ENCODE data around the gene HSD17B1.
"Not testable (repeated sequence)": the region's sequence is repeated elsewhere in the genome, so short reads cannot be mapped to it uniquely, and the experiment has no call there.

The HSD17B1 gene

GRCh38 chr17:42554250-42555121 is 1.8 kb downstream of the HSD17B1 start:
- DNase-seq = peak; percentile 96
- Histone ChIP-seq H3K4me3 (ENCODE audit: low read depth, low read length) (peak overlapping the region; percentile 83), H3K36me3 (peaks cover 14% of the 10 kb centered on the region), H3K27me3 (ENCODE audit: insufficient read depth, low read depth, severe bottlenecking) (no peaks in the 10 kb centered on the region), H3K27ac (peak overlapping the region; percentile 91), H3K9me3 (ENCODE audit: severe bottlenecking) (no peaks in the 10 kb centered on the region)
- TF ChIP-seq CTCF (IDR thresholded peaks at IDR 0.05; ENCODE audit: low read depth, low read length) = 0 out of 2 replicates have a peak, but pooled peaks have one; percentile 14

DNA sequence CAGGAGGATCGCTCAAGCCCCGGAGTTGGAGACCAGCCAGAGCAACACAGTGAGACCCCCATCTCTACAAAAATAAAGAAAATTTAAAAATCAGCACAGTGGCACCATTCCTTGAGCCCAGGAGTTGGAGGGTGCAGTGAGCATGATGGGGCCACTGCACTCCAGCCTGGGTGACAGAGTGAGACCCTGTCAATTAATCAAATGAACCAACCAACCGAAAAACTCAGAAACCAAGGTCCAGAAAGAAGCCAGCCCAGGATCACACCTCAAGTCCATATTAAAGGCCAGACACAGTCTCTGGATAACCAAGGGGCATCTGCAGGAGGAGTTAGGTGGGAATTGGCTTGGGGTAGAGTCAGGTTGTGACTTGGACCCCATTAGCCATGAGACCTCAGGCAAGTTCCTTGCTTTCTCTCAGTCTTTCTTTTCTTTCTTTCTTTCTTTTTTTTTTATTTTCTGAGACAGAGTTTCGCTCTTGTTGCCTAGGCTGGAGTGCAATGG is 2.4 kb downstream of the HSD17B1 start:
- peak overlapping the region; percentile 91 for H3K27ac ChIP-seq
- no peak for TF ChIP-seq CTCF (IDR thresholded peaks at IDR 0.05; ENCODE audit: low read depth, low read length)
- no peak for DNase-seq
- no peaks in the 10 kb centered on the region for H3K9me3 ChIP-seq (ENCODE audit: severe bottlenecking)
- H3K27me3 ChIP-seq (ENCODE audit: insufficient read depth, low read depth, severe bottlenecking) = no peaks in the 10 kb centered on the region
- H3K36me3 ChIP-seq = peaks cover 14% of the 10 kb centered on the region
- peak overlapping the region; percentile 83 for H3K4me3 ChIP-seq (ENCODE audit: low read depth, low read length)

DNA sequence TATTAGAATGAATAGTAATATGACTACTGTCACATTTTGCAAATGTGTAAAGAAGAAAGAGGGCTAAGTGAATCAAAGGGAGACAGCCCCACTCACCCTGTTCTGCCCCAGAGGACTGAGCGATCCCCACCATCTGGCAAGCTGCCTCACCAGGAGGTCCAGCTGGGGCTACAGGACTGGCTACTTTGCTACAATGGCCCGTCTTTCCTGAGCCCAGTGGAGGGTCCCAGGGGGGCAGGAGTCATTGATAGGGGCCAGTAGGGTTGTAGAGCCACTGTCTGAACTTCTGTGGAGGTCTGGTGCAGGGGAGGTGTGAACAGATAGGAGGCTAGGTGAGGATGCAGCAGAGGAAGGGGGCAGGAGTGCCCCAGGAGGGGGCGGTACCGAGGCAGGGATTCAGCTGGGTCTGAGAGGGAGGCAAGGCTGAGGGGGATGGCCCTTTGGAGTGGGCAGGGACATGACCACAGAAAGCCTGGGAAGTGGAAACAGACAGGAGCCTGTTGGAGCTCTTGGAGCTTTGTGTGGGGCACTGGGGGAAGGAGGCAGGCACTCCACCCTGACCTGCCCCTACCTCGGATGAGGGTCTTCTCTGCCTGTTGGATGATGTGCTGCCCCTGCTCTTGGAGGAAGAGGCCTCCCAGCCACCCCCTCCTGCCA is 3.4 kb downstream of the HSD17B1 start:
- peak; percentile 92 for DNase-seq
- H3K27me3 ChIP-seq (ENCODE audit: insufficient read depth, low read depth, severe bottlenecking); H3K27ac ChIP-seq; H3K9me3 ChIP-seq (ENCODE audit: severe bottlenecking); H3K4me3 ChIP-seq (ENCODE audit: low read depth, low read length): not testable (repeated sequence)
- TF ChIP-seq CTCF (IDR thresholded peaks at IDR 0.05; ENCODE audit: low read depth, low read length) = peak; percentile 18; the same call in 1 of the 2 replicates
- H3K36me3 ChIP-seq = peaks cover 14% of the 10 kb centered on the region

DNA sequence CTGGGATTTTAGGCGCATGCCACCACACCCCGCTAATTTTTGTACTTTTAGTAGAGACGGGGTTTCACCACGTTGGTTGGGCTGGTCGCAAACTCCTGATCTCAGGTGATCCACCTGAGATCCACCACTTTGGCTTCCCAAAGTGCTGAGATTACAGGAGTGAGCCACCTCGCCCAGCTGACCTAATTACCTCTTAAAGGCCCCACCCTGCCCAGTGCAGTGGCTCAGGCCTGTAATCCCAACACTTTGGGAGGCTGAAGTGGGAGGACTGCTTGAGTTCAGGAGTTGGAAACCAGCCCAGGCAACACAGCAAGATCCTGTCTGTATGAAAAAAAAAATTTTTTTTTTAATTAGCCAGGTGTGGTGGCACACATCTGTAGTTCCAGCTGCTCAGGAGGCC is 6.4 kb downstream of the HSD17B1 start:
- peaks cover 12% of the 10 kb centered on the region for H3K36me3 ChIP-seq
- no peak overlapping the region for H3K4me3 ChIP-seq (ENCODE audit: low read depth, low read length)
- H3K9me3 ChIP-seq (ENCODE audit: severe bottlenecking) = no peaks in the 10 kb centered on the region
- peak; percentile 57 for DNase-seq
- H3K27ac ChIP-seq = no peak overlapping the region; the same call in 1 of the 2 replicates
- no peaks in the 10 kb centered on the region for H3K27me3 ChIP-seq (ENCODE audit: insufficient read depth, low read depth, severe bottlenecking)
- no peak for TF ChIP-seq CTCF (IDR thresholded peaks at IDR 0.05; ENCODE audit: low read depth, low read length)

DNA sequence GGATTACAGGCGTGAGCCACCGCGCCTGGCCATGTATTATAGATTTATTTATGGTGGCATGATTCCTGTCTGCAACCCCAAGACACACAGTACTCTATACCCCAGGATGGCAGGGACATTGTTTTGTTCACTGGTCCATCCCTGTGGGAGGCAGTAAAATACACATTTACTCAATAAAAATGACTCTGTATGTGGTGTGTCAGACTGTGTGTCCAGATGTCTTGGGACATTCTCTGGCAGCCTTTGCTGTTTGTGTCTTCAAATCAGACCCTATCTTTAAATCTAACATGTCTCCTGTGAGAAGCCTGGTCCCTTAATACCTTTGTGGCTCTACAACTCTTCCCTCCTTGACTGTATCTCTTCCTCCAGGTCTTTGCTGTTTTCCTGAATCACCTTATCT is 7.5 kb downstream of the HSD17B1 start:
- DNase-seq = no peak
- Histone ChIP-seq H3K27me3 (ENCODE audit: insufficient read depth, low read depth, severe bottlenecking) (no peaks in the 10 kb centered on the region), H3K27ac (no peak overlapping the region), H3K36me3 (peaks cover 23% of the 10 kb centered on the region), H3K4me3 (ENCODE audit: low read depth, low read length) (no peak overlapping the region), H3K9me3 (ENCODE audit: severe bottlenecking) (no peaks in the 10 kb centered on the region)
- no peak for TF ChIP-seq CTCF (IDR thresholded peaks at IDR 0.05; ENCODE audit: low read depth, low read length)
